Breast epithelium (tissue), 3 donors: ENCODE results near the gene NANOGP8.

Experiments
- POLR2A ChIP-seq: fragments of 450-650 bp; IDR thresholded peaks from one replicate; pipeline ENCODE4 v1.6.1; 2016; ENCODE audit warnings: antibody characterized with exemption, mild to moderate bottlenecking, moderate library complexity
- POLR2AphosphoS5 ChIP-seq, 3 donors: sonication (generic); formaldehyde crosslinking; IDR thresholded peaks; one replicate each; pipeline ENCODE4 v1.6.1; 2017; ENCODE audit warnings: antibody characterized with exemption in 3 of 3
- TF ChIP-seq, protein P1 (sequence below), 3 donors: fragments of 450-650 bp; IDR thresholded peaks; one replicate each; pipeline ENCODE4 v1.5.1; 2016 to 2017; ENCODE audit warnings: antibody characterized with exemption in 3 of 3, mild to moderate bottlenecking in 3 of 3, moderate library complexity in 3 of 3

DNA sequence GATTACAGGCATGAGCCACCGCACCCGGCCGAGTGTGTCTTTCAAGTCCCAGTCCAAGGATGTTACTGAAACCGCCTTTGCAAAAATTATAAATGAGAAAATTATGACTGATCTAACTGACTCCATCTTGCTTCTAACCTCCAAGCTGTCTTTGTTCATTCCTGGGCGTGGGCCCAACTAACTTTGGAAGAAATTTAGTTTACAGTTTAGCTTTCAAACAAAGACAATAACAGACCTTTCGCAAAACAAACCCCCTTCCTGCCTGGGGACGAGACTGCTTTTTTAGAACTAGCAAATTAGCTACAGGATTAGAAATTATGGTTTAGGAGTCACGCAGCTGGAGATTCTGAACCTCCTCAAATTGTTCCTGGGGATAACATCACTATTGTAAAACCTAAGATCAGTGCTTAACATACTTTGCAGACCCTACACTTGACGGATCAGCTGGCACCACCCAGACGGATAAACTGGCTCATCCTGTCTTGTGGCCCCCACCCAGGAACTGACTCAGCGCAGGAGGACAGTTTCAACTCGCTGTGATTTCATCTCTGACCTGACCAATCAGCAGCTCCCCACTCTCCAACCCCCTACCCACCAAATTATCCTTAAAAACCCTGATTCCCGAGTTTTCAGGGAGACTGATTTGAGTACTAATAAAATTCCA, 23.8 kb downstream of the NANOGP8 start:
- TF ChIP-seq, protein P1, sequence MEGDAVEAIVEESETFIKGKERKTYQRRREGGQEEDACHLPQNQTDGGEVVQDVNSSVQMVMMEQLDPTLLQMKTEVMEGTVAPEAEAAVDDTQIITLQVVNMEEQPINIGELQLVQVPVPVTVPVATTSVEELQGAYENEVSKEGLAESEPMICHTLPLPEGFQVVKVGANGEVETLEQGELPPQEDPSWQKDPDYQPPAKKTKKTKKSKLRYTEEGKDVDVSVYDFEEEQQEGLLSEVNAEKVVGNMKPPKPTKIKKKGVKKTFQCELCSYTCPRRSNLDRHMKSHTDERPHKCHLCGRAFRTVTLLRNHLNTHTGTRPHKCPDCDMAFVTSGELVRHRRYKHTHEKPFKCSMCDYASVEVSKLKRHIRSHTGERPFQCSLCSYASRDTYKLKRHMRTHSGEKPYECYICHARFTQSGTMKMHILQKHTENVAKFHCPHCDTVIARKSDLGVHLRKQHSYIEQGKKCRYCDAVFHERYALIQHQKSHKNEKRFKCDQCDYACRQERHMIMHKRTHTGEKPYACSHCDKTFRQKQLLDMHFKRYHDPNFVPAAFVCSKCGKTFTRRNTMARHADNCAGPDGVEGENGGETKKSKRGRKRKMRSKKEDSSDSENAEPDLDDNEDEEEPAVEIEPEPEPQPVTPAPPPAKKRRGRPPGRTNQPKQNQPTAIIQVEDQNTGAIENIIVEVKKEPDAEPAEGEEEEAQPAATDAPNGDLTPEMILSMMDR (IDR thresholded peaks at IDR 0.05), result no peak
- TF ChIP-seq POLR2A (no peak), POLR2AphosphoS5 (IDR thresholded peaks at IDR 0.05) (no peak)
